Measurements from ENCODE around the gene CRYBA2.

DNA sequence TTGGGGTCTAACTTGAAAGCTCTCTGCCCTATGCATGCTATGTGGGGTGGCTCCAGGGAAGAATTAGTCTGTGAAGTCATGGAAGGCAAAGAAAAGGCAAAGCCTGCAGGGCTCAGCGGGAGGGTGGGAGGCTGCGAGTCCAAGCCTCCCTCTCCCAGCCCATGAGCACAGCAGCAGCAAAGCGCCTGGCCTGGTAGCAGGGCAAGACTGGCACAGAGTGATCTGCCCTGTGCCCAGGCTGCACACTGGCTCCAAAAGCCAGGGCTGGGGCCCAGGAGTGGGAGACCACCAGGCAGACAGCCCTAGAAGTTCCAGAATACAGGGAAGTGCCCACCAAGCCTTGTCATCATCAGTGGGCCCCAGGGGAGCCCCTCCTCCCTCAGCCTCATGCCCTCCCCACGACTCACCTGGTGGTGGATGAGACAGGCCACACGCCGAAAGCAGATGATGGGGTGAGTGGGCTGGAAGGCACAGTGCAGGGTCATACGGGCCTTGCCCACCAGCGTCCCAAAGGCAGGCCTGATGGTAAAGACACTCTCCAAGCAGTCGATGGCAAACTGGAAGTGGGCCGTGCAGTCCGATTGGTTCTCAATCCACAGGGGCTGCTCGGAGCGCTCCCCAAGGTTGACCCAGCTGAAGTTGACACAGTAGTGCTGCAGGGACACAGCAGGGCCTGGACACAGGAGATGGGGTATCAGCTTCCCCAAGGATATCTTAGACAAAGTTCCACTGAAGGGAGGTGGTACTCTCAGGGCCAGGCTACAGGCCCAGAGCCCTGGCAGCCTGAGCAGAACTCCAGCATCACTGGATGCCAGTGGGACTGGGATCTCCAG is 36.0 kb upstream of the CRYBA2 start:
- no peak for TF ChIP-seq RAD21 (IDR thresholded peaks at IDR 0.05; ENCODE audit: low read depth)
- TF ChIP-seq, protein P1, sequence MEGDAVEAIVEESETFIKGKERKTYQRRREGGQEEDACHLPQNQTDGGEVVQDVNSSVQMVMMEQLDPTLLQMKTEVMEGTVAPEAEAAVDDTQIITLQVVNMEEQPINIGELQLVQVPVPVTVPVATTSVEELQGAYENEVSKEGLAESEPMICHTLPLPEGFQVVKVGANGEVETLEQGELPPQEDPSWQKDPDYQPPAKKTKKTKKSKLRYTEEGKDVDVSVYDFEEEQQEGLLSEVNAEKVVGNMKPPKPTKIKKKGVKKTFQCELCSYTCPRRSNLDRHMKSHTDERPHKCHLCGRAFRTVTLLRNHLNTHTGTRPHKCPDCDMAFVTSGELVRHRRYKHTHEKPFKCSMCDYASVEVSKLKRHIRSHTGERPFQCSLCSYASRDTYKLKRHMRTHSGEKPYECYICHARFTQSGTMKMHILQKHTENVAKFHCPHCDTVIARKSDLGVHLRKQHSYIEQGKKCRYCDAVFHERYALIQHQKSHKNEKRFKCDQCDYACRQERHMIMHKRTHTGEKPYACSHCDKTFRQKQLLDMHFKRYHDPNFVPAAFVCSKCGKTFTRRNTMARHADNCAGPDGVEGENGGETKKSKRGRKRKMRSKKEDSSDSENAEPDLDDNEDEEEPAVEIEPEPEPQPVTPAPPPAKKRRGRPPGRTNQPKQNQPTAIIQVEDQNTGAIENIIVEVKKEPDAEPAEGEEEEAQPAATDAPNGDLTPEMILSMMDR (IDR thresholded peaks at IDR 0.05 in 2 of 3, conservative IDR thresholded peaks at IDR 0.05 in 1 of 3; ENCODE audit: borderline replicate concordance in 1 of 3, insufficient read depth in 1 of 3, low read depth in 2 of 3, low read length in 2 of 3), result no peak
- TF ChIP-seq EZH2 (IDR thresholded peaks at IDR 0.05), result no peak
- TF ChIP-seq JUND (IDR thresholded peaks at IDR 0.05), result no peak
- TF ChIP-seq POLR2A (IDR thresholded peaks at IDR 0.05; ENCODE audit: borderline replicate concordance, extremely low read depth, insufficient read depth, insufficient read length), result no peak
- TF ChIP-seq EZH2phosphoT487 (IDR thresholded peaks at IDR 0.05; ENCODE audit: borderline replicate concordance), result no peak
- no peak for TF ChIP-seq POLR2AphosphoS5 (IDR thresholded peaks at IDR 0.05; ENCODE audit: low read depth, low read length)
- no peak for TF ChIP-seq ZFX (IDR thresholded peaks at IDR 0.05)
- TF ChIP-seq SRF (IDR thresholded peaks at IDR 0.05; ENCODE audit: low read depth), result no peak
- no peak for TF ChIP-seq CEBPB (IDR thresholded peaks at IDR 0.05; ENCODE audit: low read depth)
- TF ChIP-seq CBX3 (IDR thresholded peaks at IDR 0.05; ENCODE audit: low read depth), result no peak
- TF ChIP-seq, protein P2, sequence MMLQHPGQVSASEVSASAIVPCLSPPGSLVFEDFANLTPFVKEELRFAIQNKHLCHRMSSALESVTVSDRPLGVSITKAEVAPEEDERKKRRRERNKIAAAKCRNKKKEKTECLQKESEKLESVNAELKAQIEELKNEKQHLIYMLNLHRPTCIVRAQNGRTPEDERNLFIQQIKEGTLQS (IDR thresholded peaks at IDR 0.05), result no peak

All from HCT116 (cell line).